DMS 273 (cell line): ENCODE data around the gene EGFL8.

Experiments
- DNase-seq: peaks from one replicate; lab custom pipeline; 2025; ENCODE audit not compliant: unreplicated experiment; lab: John Stamatoyannopoulos, UW

The EGFL8 gene

GRCh38 chr6:32167154-32167760, 2.9 kb downstream of the EGFL8 start:
- no peak for DNase-seq

GRCh38 chr6:32167761-32168262, 3.4 kb downstream of the EGFL8 start:
- no peak for DNase-seq

- DNase-seq: no peak
Observed at GRCh38 chr6:32168350-32168749, 4.0 kb downstream of the EGFL8 start.

- no peak for DNase-seq
Observed at GRCh38 chr6:32168807-32169591, 4.6 kb downstream of the EGFL8 start.

- no peak for DNase-seq
Observed at GRCh38 chr6:32170294-32170693, 5.9 kb downstream of the EGFL8 start.

- no peak for DNase-seq
Observed at GRCh38 chr6:32171234-32171633, 6.8 kb downstream of the EGFL8 start.

GRCh38 chr6:32173051-32173727, 8.8 kb downstream of the EGFL8 start:
- DNase-seq: no peak

- DNase-seq: no peak
Observed at GRCh38 chr6:32174416-32174815, 10.0 kb downstream of the EGFL8 start.

- no peak for DNase-seq
Observed at GRCh38 chr6:32175322-32175710, 10.9 kb downstream of the EGFL8 start.

- peak; percentile 98 for DNase-seq
Observed at GRCh38 chr6:32175711-32176475, 11.5 kb downstream of the EGFL8 start, which contains the start of gene AGPAT1. TSS of gene AGPAT1 (minus strand) at chr6:32176084. CDS start at chr6:32171496, 4,588 bp downstream.

- DNase-seq: no peak
Observed at GRCh38 chr6:32176476-32177182, 12.2 kb downstream of the EGFL8 start.

GRCh38 chr6:32177183-32177787, 12.9 kb downstream of the EGFL8 start:
- DNase-seq: peak; percentile 86

GRCh38 chr6:32177788-32178546, 13.6 kb downstream of the EGFL8 start, which contains the start of gene RNF5:
TSS of gene RNF5 (plus strand) at chr6:32178405. CDS start at chr6:32178512, 107 bp downstream.
- DNase-seq: peak; percentile 100

- DNase-seq: peak; percentile 52
Observed at GRCh38 chr6:32178547-32179440, 14.4 kb downstream of the EGFL8 start.

- DNase-seq: no peak
Observed at GRCh38 chr6:32179766-32180405, 15.5 kb downstream of the EGFL8 start.

- no peak for DNase-seq
Observed at GRCh38 chr6:32181148-32181702, 16.8 kb downstream of the EGFL8 start.

GRCh38 chr6:32181915-32182529, 17.6 kb downstream of the EGFL8 start:
- no peak for DNase-seq
